HEK293 (cell line): ENCODE data around the gene PPARD.

Experiments
- CTCF ChIA-PET: fragments of 350-600 bp; formaldehyde crosslinking; extraction: SDS; loops from one replicate; lab custom pipeline; 2021; ENCODE audit warnings: antibody characterized with exemption; lab: Yijun Ruan, JAX
- POLR2A ChIA-PET: fragments of 300-600 bp; formaldehyde crosslinking; extraction: SDS; loops from one replicate; lab custom pipeline; 2020; ENCODE audit warnings: antibody characterized with exemption, inconsistent platforms; lab: Yijun Ruan, JAX
- H3K27ac ChIP-seq: fragments of 200-500 bp; sonication (Bioruptor generic); 2 replicates; pipeline ENCODE4 v1.5.1; 2014; ENCODE audit warnings: low read depth, low read length, control low read depth, inconsistent platforms; ENCODE audit errors: extremely low read depth
- H3K36me3 ChIP-seq, 2 experiments: fragments of 200-500 bp in 1 of 2; sonication (Bioruptor generic) in 1 of 2; 1 replicate in 1 of 2; 2 replicates in 1 of 2; pipeline ENCODE4 v1.5.1; 2014 to 2017; ENCODE audit warnings: inconsistent platforms in 2 of 2, low read length in 2 of 2; ENCODE audit not compliant: control insufficient read depth in 2 of 2, insufficient read depth in 1 of 2
- H3K4me1 ChIP-seq: fragments of 200-500 bp; sonication (Bioruptor generic); 2 replicates; pipeline ENCODE4 v1.5.1; 2014; ENCODE audit warnings: mild to moderate bottlenecking, low read length, inconsistent platforms; ENCODE audit not compliant: control insufficient read depth, insufficient read depth
- H3K4me3 ChIP-seq: 2 replicates; pipeline ENCODE4 v1.5.1; 2011; ENCODE audit warnings: low read depth, mild to moderate bottlenecking, control low read depth, low read length, moderate library complexity
- H3K9me3 ChIP-seq: fragments of 200-500 bp; sonication (Bioruptor generic); 2 replicates; pipeline ENCODE4 v1.5.1; 2014; ENCODE audit warnings: low read depth, low read length, inconsistent platforms; ENCODE audit not compliant: control insufficient read depth, insufficient read depth
- INSM2 ChIP-seq: fragments of 450-650 bp; formaldehyde crosslinking; IDR thresholded peaks from 2 replicates; pipeline ENCODE4 v1.5.1; 2016; ENCODE audit warnings: missing biosample characterization, missing genetic modification characterization
- KLF16 ChIP-seq: fragments of 450-650 bp; formaldehyde crosslinking; IDR thresholded peaks from 2 replicates; pipeline ENCODE4 v1.5.1; 2017; ENCODE audit warnings: missing biosample characterization, missing genetic modification characterization
- KLF17 ChIP-seq: fragments of 450-650 bp; formaldehyde crosslinking; IDR thresholded peaks from 2 replicates; pipeline ENCODE4 v1.5.1; 2016; ENCODE audit warnings: missing biosample characterization, missing genetic modification characterization
- KLF8 ChIP-seq: fragments of 450-650 bp; formaldehyde crosslinking; IDR thresholded peaks from 2 replicates; pipeline ENCODE4 v1.5.1; 2016; ENCODE audit warnings: missing biosample characterization, missing genetic modification characterization
- PRDM10 ChIP-seq: fragments of 450-650 bp; formaldehyde crosslinking; IDR thresholded peaks from 2 replicates; pipeline ENCODE4 v1.5.1; 2016; ENCODE audit warnings: missing biosample characterization, missing genetic modification characterization
- SP3 ChIP-seq: fragments of 450-650 bp; formaldehyde crosslinking; IDR thresholded peaks from 2 replicates; pipeline ENCODE4 v1.5.1; 2016; ENCODE audit warnings: missing biosample characterization, missing genetic modification characterization
- ZBTB6 ChIP-seq: fragments of 450-650 bp; formaldehyde crosslinking; IDR thresholded peaks from 2 replicates; pipeline ENCODE4 v1.5.1; 2017; ENCODE audit warnings: missing biosample characterization, missing genetic modification characterization
- ZFHX2 ChIP-seq: fragments of 450-650 bp; formaldehyde crosslinking; conservative IDR thresholded peaks from 2 replicates; pipeline ENCODE4 v1.5.1; 2016; ENCODE audit warnings: missing biosample characterization, missing genetic modification characterization
- ZFP69B ChIP-seq: fragments of 450-650 bp; formaldehyde crosslinking; IDR thresholded peaks from 2 replicates; pipeline ENCODE4 v1.5.1; 2016; ENCODE audit warnings: missing biosample characterization, missing genetic modification characterization
- ZNF266 ChIP-seq: fragments of 450-650 bp; formaldehyde crosslinking; IDR thresholded peaks from 2 replicates; pipeline ENCODE4 v1.5.1; 2016; ENCODE audit warnings: missing biosample characterization, missing genetic modification characterization, low read depth
- ZNF274 ChIP-seq, 2 experiments: fragments of 200-500 bp in 1 of 2; fragments of 450-650 bp in 1 of 2; sonication (Bioruptor generic) in 1 of 2; formaldehyde crosslinking in 1 of 2; IDR thresholded peaks; 2 replicates each; pipeline versions ENCODE4 v1.5.1 to v1.6.1; 2014 to 2016; ENCODE audit warnings: borderline replicate concordance in 1 of 2, inconsistent platforms in 1 of 2, low read length in 1 of 2, missing biosample characterization in 1 of 2, missing genetic modification characterization in 1 of 2
- ZNF292 ChIP-seq: fragments of 450-650 bp; formaldehyde crosslinking; IDR thresholded peaks from 2 replicates; pipeline ENCODE4 v1.5.1; 2016; ENCODE audit warnings: low read depth, missing biosample characterization, missing genetic modification characterization, borderline replicate concordance
- ZNF341 ChIP-seq: fragments of 450-650 bp; formaldehyde crosslinking; IDR thresholded peaks from 2 replicates; pipeline ENCODE4; 2016; ENCODE audit warnings: low read depth, missing biosample characterization, missing genetic modification characterization
- ZNF350 ChIP-seq: fragments of 450-650 bp; formaldehyde crosslinking; IDR thresholded peaks from 2 replicates; pipeline ENCODE4 v1.5.0; 2017; ENCODE audit warnings: missing biosample characterization, mild to moderate bottlenecking, missing genetic modification characterization
- ZNF362 ChIP-seq: fragments of 450-650 bp; formaldehyde crosslinking; IDR thresholded peaks from 2 replicates; pipeline ENCODE4 v1.5.1; 2016; ENCODE audit warnings: missing biosample characterization, missing genetic modification characterization
- ZNF544 ChIP-seq: fragments of 450-650 bp; formaldehyde crosslinking; IDR thresholded peaks from 2 replicates; pipeline ENCODE4 v1.5.0; 2017; ENCODE audit warnings: missing biosample characterization, missing genetic modification characterization
- ZNF560 ChIP-seq: fragments of 450-650 bp; formaldehyde crosslinking; IDR thresholded peaks from 2 replicates; pipeline ENCODE4 v1.5.1; 2017; ENCODE audit warnings: missing biosample characterization, missing genetic modification characterization, borderline replicate concordance
- ZNF561 ChIP-seq: fragments of 450-650 bp; IDR thresholded peaks from 2 replicates; pipeline ENCODE4 v1.5.1; 2018; ENCODE audit warnings: missing biosample characterization, missing genetic modification characterization, borderline replicate concordance
- ZNF664 ChIP-seq: fragments of 450-650 bp; formaldehyde crosslinking; IDR thresholded peaks from 2 replicates; pipeline ENCODE4 v1.5.1; 2016; ENCODE audit warnings: missing biosample characterization, missing genetic modification characterization
- ZSCAN18 ChIP-seq: fragments of 450-650 bp; formaldehyde crosslinking; IDR thresholded peaks from 2 replicates; pipeline ENCODE4 v1.5.1; 2016; ENCODE audit warnings: missing biosample characterization, missing genetic modification characterization
- ZSCAN4 ChIP-seq: fragments of 450-650 bp; formaldehyde crosslinking; IDR thresholded peaks from 2 replicates; pipeline ENCODE4 v1.5.1; 2017; ENCODE audit warnings: missing biosample characterization, missing genetic modification characterization

Gene PPARD

GRCh38 chr6:35413911-35414310, 71.6 kb downstream of the PPARD start:
- no peak overlapping the region for H3K4me3 ChIP-seq
- POLR2A ChIA-PET = no interaction called here
- CTCF ChIA-PET = interaction anchor here (0.6 to 3.3 kb wide), 7 partner anchors 10 to 426 kb away, joined by 3 to 42 read pairs (median 8); partner anchors contain the start of genes FANCE and PPARD
- no peaks in the 10 kb centered on the region for H3K9me3 ChIP-seq
- H3K4me1 ChIP-seq = peaks cover 4% of the 10 kb centered on the region
- no peak overlapping the region for H3K27ac ChIP-seq
- TF ChIP-seq INSM2 (tag by site-specific recombination) = no peak
- TF ChIP-seq ZNF292 (tag by site-specific recombination) = no peak
- no peak for TF ChIP-seq ZFP69B (tag by site-specific recombination)
- TF ChIP-seq ZNF664 (tag by site-specific recombination) = no peak
- TF ChIP-seq ZNF362 (tag by site-specific recombination) = no peak
- TF ChIP-seq SP3 (tag by site-specific recombination) = no peak
- no peak for TF ChIP-seq ZNF341 (tag by site-specific recombination)
- TF ChIP-seq PRDM10 = no peak
- no peak for TF ChIP-seq KLF8 (tag by site-specific recombination)
- no peak for TF ChIP-seq KLF17 (tag by site-specific recombination)
- TF ChIP-seq ZSCAN18 (tag by site-specific recombination) = no peak
- no peak for TF ChIP-seq KLF16
- peaks cover 0 to 32% of the 10 kb centered on the region in 2 experiments; a peak in 2 of 3 replicates for H3K36me3 ChIP-seq

- Histone ChIP-seq H3K4me3 (no peak overlapping the region), H3K36me3 (peaks cover 0 to 37% of the 10 kb centered on the region in 2 experiments; a peak in 2 of 3 replicates), H3K27ac (no peak overlapping the region; the same call in 1 of the 2 replicates), H3K9me3 (no peaks in the 10 kb centered on the region), H3K4me1 (peaks cover 4% of the 10 kb centered on the region)
- POLR2A ChIA-PET = interaction anchor here (0.7 to 1.8 kb wide), 5 partner anchors 15 to 73 kb away, joined by 3 to 10 read pairs (median 6); partner anchors contain the start of gene PPARD
- CTCF ChIA-PET = interaction anchor here (0.5 to 4.1 kb wide), 39 partner anchors 8 to 1529 kb away, joined by 3 to 42 read pairs (median 4); partner anchors contain the start of genes DEF6, FANCE, PPARD and RPL10A
- no peak for TF ChIP-seq ZNF266 (tag by site-specific recombination)
- TF ChIP-seq ZNF560 (tag by site-specific recombination) = no peak
- peak; percentile 63 for TF ChIP-seq ZSCAN4
- no peak for TF ChIP-seq ZNF274 (IDR thresholded peaks at IDR 0.05; ENCODE audit: low read length)
- no peak for TF ChIP-seq ZNF274 (tag by site-specific recombination; IDR thresholded peaks at IDR 0.05; ENCODE audit: borderline replicate concordance)
- no peak for TF ChIP-seq ZNF350
- no peak for TF ChIP-seq ZFHX2 (tag by site-specific recombination)
- no peak for TF ChIP-seq ZNF544
- no peak for TF ChIP-seq ZNF561
- no peak for TF ChIP-seq ZBTB6
Observed at GRCh38 chr6:35415065-35415891, 72.9 kb downstream of the PPARD start.
